ENCODE results near the gene SMIM29.
"Not testable (repeated sequence)": the region's sequence is repeated elsewhere in the genome, so short reads cannot be mapped to it uniquely, and the experiment has no call there.

Gene SMIM29

GRCh38 chr6:34276191-34276590, 27.4 kb upstream of the SMIM29 start:
- DNase-seq (no peak), ATAC-seq (replicated peaks) (no peak)
- H3K4me3 Mint-ChIP-seq = no peak overlapping the region
- no peaks in the 10 kb centered on the region for H3K9me3 Mint-ChIP-seq
- peaks cover 0 to 2% of the 10 kb centered on the region in 2 donors for H3K4me1 Mint-ChIP-seq (ENCODE audit: low read depth in 2 of 2)
- no peaks in the 10 kb centered on the region for H3K36me3 Mint-ChIP-seq (ENCODE audit: insufficient read depth)
- H3K27me3 Mint-ChIP-seq = no peaks in the 10 kb centered on the region
- H3K27ac Mint-ChIP-seq = peak overlapping the region in 1 of 2 donors; percentile 1

- Mint-ChIP-seq H3K4me3 (no peak overlapping the region), H3K9me3 (no peaks in the 10 kb centered on the region), H3K27ac (peak overlapping the region; percentile 1 to 59), H3K4me1 (ENCODE audit: low read depth in 2 of 2) (peaks cover 0 to 2% of the 10 kb centered on the region in 2 donors), H3K36me3 (ENCODE audit: insufficient read depth) (no peaks in the 10 kb centered on the region), H3K27me3 (no peaks in the 10 kb centered on the region)
- no peak for DNase-seq
- no peak for ATAC-seq (replicated peaks)
Observed at GRCh38 chr6:34275128-34275804, 26.5 kb upstream of the SMIM29 start.

- Mint-ChIP-seq H3K9me3 (no peaks in the 10 kb centered on the region), H3K4me1 (ENCODE audit: low read depth in 2 of 2) (peaks cover 4 to 5% of the 10 kb centered on the region in 2 donors), H3K27ac (no peak overlapping the region), H3K36me3 (ENCODE audit: insufficient read depth) (no peaks in the 10 kb centered on the region), H3K4me3 (no peak overlapping the region), H3K27me3 (no peaks in the 10 kb centered on the region)
- ATAC-seq (replicated peaks) = no peak
- DNase-seq = no peak
Observed at GRCh38 chr6:34274129-34274528, 25.3 kb upstream of the SMIM29 start.

- Mint-ChIP-seq H3K4me1 (ENCODE audit: low read depth in 2 of 2) (peaks cover 4 to 5% of the 10 kb centered on the region in 2 donors), H3K4me3 (no peak overlapping the region), H3K27me3 (no peaks in the 10 kb centered on the region), H3K9me3 (no peaks in the 10 kb centered on the region), H3K27ac (peak overlapping the region in 1 of 2 donors; percentile 80), H3K36me3 (ENCODE audit: insufficient read depth) (no peaks in the 10 kb centered on the region)
- no peak for ATAC-seq (replicated peaks)
- no peak for DNase-seq
Observed at GRCh38 chr6:34273242-34273805, 24.5 kb upstream of the SMIM29 start.

- no peak overlapping the region for H3K27ac Mint-ChIP-seq
- H3K27me3 Mint-ChIP-seq = no peaks in the 10 kb centered on the region
- no peaks in the 10 kb centered on the region for H3K9me3 Mint-ChIP-seq
- ATAC-seq (replicated peaks) (no peak), DNase-seq (no peak)
- H3K36me3 Mint-ChIP-seq (ENCODE audit: insufficient read depth) = no peaks in the 10 kb centered on the region
- H3K4me1 Mint-ChIP-seq (ENCODE audit: low read depth in 2 of 2) = peaks cover 4 to 5% of the 10 kb centered on the region in 2 donors
- no peak overlapping the region for H3K4me3 Mint-ChIP-seq
Observed at GRCh38 chr6:34272013-34272926, 23.5 kb upstream of the SMIM29 start.

GRCh38 chr6:34269658-34270341, 21.0 kb upstream of the SMIM29 start:
- not testable (repeated sequence) for H3K4me1 Mint-ChIP-seq (ENCODE audit: low read depth in 2 of 2); H3K9me3 Mint-ChIP-seq; ATAC-seq (replicated peaks); H3K27me3 Mint-ChIP-seq; H3K27ac Mint-ChIP-seq; DNase-seq; H3K36me3 Mint-ChIP-seq (ENCODE audit: insufficient read depth)
- peak overlapping the region; percentile 18 to 29 for H3K4me3 Mint-ChIP-seq

- not testable (repeated sequence) for H3K9me3 Mint-ChIP-seq, DNase-seq, H3K4me3 Mint-ChIP-seq
Observed at GRCh38 chr6:34269132-34269531, 20.3 kb upstream of the SMIM29 start.

GRCh38 chr6:34267746-34268145, 18.9 kb upstream of the SMIM29 start:
- no peak overlapping the region for H3K27ac Mint-ChIP-seq
- no peak overlapping the region for H3K4me3 Mint-ChIP-seq
- no peaks in the 10 kb centered on the region for H3K9me3 Mint-ChIP-seq
- DNase-seq (no peak), ATAC-seq (replicated peaks) (no peak)
- peaks cover 4 to 5% of the 10 kb centered on the region in 2 donors for H3K4me1 Mint-ChIP-seq (ENCODE audit: low read depth in 2 of 2)
- no peaks in the 10 kb centered on the region for H3K36me3 Mint-ChIP-seq (ENCODE audit: insufficient read depth)
- H3K27me3 Mint-ChIP-seq = no peaks in the 10 kb centered on the region

More at GRCh38 chr6:34269132-34269531, 20.3 kb upstream of the SMIM29 start:
- H3K4me1 Mint-ChIP-seq (ENCODE audit: low read depth in 2 of 2); H3K27ac Mint-ChIP-seq; ATAC-seq (replicated peaks); H3K36me3 Mint-ChIP-seq (ENCODE audit: insufficient read depth); H3K27me3 Mint-ChIP-seq: not testable (repeated sequence)

- H3K4me3 Mint-ChIP-seq; H3K27ac Mint-ChIP-seq; H3K9me3 Mint-ChIP-seq; H3K4me1 Mint-ChIP-seq (ENCODE audit: low read depth in 2 of 2); H3K36me3 Mint-ChIP-seq (ENCODE audit: insufficient read depth); ATAC-seq (replicated peaks); DNase-seq; H3K27me3 Mint-ChIP-seq: not testable (repeated sequence)
Observed at GRCh38 chr6:34263484-34263883, 14.7 kb upstream of the SMIM29 start.

GRCh38 chr6:34260576-34261267, 11.9 kb upstream of the SMIM29 start:
- Mint-ChIP-seq H3K27me3 (no peaks in the 10 kb centered on the region), H3K4me1 (ENCODE audit: low read depth in 2 of 2) (no peaks in the 10 kb centered on the region), H3K4me3 (no peak overlapping the region), H3K9me3 (no peaks in the 10 kb centered on the region), H3K27ac (no peak overlapping the region), H3K36me3 (ENCODE audit: insufficient read depth) (no peaks in the 10 kb centered on the region)
- ATAC-seq (replicated peaks) (no peak), DNase-seq (no peak)

GRCh38 chr6:34259529-34260069, 10.8 kb upstream of the SMIM29 start:
- Mint-ChIP-seq H3K4me1 (ENCODE audit: low read depth in 2 of 2) (no peaks in the 10 kb centered on the region), H3K27me3 (no peaks in the 10 kb centered on the region), H3K36me3 (ENCODE audit: insufficient read depth) (no peaks in the 10 kb centered on the region), H3K9me3 (no peaks in the 10 kb centered on the region), H3K4me3 (no peak overlapping the region), H3K27ac (no peak overlapping the region)
- DNase-seq (no peak), ATAC-seq (replicated peaks) (no peak)

GRCh38 chr6:34252395-34252794, 3.6 kb upstream of the SMIM29 start:
- DNase-seq; H3K27me3 Mint-ChIP-seq; H3K9me3 Mint-ChIP-seq; H3K4me3 Mint-ChIP-seq; ATAC-seq (replicated peaks): not testable (repeated sequence)
- Mint-ChIP-seq H3K4me1 (ENCODE audit: low read depth in 2 of 2) (peaks cover 11 to 15% of the 10 kb centered on the region in 2 donors), H3K36me3 (ENCODE audit: insufficient read depth) (peaks cover 13% of the 10 kb centered on the region), H3K27ac (peak overlapping the region in 1 of 2 donors; percentile 50)

Data from effector memory CD8-positive, alpha-beta T cell (primary cell).